HG03045 (cell line): ENCODE results near the gene FLYWCH2.
"Not testable (repeated sequence)": the region's sequence is repeated elsewhere in the genome, so short reads cannot be mapped to it uniquely, and the experiment has no call there.

Experiments used
- ATAC-seq: cut with Tn5 transposase; IDR thresholded peaks from one replicate; pipeline ENCODE4 v1.9.1; 2021; ENCODE audit warnings: mild to moderate bottlenecking, moderate library complexity; ENCODE audit not compliant: unreplicated experiment

Gene FLYWCH2

DNA sequence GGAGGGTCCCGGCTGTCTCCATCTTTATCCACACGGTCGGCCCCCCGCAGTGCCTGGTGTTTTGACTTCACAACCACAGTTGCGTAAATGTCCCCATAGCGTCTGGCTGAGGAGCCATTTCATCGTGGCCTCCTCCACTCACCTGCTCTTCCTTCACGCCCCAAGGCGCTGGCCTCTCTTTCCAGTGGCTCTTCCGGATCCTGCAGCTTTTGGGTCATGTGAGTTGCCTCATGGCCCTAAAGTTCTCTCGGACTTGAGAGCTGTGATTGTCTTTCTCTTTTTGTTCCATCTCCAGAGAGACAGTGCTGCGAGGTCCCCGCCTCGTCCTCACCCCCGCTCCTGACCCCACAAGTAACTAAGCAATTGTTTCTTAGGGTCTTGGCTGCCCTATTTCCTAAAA is 51.4 kb downstream of the FLYWCH2 start:
- ATAC-seq = no peak

DNA sequence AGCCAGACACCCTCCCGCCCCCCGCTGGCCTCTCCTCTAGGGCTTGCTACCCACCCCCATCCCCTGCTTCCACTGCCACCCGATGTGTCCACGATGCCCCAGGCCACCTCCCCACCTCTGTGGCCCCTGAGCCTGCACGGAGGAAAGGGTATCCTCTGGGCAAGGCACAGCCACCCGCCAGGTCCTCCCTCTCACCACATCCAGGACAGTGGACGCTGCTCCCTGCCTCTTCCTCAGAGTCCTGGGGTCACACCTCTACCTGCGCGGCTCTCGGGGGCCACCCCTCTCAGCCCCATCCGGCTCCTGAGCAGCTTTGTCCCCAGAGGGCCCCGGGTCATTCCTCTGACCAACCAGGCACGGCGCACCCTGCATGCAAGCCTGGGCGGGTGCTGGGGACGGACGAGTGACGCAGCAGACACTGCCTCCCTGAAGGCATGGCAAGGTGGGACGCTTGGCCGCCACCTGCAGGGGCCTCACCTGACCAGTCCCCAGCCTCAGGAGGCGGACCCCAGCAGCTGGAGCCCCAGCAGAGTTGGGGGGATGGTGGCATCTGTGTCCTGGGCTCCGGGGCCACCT is 53.5 kb downstream of the FLYWCH2 start:
- ATAC-seq = no peak

DNA sequence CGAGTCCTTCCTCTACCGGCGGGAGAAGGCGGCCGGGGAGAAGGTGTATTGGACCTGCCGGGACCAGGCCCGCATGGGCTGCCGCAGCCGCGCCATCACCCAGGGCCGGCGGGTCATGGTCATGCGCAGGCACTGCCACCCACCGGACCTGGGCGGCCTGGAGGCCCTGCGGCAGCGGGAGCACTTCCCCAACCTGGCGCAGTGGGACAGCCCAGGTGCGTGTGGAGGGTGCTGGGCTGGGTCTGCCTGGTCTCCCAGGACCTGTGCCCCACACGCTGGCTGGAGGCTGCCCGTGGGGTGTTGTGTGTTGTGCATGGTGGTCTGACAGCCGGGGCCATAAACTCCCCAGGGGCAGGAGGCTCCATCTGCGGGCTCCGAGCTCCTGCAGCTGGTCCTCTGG is 54.2 kb downstream of the FLYWCH2 start:
- no peak for ATAC-seq

DNA sequence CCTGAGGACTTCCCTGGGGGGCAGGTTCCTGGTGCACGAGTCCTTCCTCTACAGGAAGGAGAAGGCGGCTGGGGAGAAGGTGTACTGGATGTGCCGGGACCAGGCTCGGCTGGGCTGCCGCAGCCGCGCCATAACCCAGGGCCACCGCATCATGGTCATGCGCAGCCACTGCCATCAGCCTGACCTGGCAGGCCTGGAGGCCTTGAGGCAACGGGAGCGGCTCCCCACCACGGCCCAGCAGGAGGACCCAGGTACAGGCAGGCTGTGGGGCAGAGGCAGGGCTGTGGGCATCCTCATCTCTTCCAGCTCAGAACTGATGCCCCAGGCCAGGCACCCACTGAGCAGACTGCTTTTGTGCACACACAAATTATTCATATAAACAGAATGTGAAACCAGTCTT is 55.2 kb downstream of the FLYWCH2 start:
- no peak for ATAC-seq

DNA sequence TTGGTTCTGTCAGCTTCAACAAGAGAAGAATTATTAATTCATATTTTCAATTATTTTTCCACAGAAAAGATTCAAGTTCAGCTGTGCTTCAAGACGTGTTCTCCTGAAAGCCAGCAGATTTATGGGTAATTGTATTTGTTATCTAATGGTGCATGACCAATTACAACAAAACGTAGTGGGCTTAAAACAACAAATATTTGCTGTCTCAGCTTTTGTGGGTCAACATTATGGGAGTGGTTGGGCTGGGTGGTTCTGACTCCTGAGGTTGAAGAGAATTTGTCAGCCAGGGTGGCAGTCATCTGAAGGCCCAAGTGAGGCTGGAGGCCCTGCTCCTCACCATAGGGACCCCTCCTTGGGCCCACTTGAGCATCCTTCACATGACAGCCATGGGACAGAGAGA is 57.0 kb downstream of the FLYWCH2 start:
- no peak for ATAC-seq

DNA sequence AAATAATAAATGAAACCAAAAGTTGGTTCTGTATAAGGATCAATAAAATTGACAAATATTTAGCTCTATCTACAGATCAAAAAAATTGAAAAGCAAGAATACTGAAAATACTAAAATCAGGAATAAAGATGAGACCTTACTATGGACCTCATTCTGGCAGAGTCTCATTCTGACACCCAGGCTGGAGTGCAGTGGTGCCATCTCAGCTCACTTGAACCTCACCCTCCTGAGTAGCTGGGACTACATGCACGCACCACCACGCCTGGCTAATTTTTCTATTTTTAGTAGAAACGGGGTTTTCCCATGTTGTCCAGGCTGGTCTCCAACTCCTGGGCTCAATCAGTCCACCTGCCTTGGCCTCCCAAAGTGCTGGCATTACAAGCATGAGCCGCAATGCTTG is 59.0 kb downstream of the FLYWCH2 start:
- ATAC-seq = no peak

DNA sequence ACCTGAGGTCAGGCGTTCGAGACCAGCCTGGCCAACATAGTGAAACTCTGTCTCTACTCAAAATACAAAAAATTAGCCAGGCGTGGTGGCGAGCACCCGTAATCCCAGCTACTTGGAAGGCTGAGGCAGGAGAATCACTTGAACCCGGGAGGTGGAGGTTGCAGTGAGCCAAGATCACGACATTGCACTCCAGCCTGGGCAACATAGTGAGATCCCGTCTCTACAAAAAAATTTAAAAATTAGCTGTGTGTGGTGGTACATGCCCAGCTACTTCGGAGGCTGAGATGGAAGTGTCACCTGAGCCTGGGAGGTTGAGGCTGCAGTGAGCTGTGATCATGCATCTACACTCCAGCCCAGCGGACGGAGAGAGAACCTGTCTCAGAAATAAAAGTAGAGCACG is 60.7 kb downstream of the FLYWCH2 start:
- not testable (repeated sequence) for ATAC-seq

DNA sequence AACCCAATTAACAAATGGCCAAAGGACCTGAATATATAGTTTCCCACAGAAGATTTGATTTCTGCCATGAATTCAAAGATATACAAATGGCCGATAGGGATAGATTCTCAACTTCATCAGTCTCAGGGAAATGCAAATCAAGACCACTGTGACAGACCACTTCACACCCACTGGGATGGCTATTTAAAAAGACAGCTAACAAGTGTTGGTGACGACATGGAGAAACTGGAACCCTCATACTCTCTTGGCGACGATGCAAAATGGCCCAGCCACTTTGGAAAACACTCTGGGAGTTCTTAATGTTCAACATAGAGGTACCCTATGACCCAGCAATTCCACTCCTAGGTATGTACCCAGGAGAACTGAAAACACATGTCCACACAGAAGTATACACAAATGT is 63.6 kb downstream of the FLYWCH2 start:
- no peak for ATAC-seq
